AG04450 (cell line): ENCODE measurements around the gene TMEM154. TPM values are rescaled to one million over a fixed set of nuclear protein-coding genes. Genes with fewer than 3 reads are reported as not detected.
A peak's percentile ranks its signal among the peaks of the same experiment; 100 is the strongest.

Source experiments
- CTCF ChIA-PET: fragments of 300-600, 350-600 bp; formaldehyde crosslinking; extraction: SDS; loops from one replicate; lab custom pipeline; 2022; ENCODE audit warnings: antibody characterized with exemption, inconsistent platforms; lab: Charles Lee
- POLR2A ChIA-PET: fragments of 350-600 bp; formaldehyde crosslinking; extraction: SDS; loops from one replicate; lab custom pipeline; 2021; ENCODE audit warnings: antibody characterized with exemption, inconsistent platforms; lab: Yijun Ruan, JAX
- DNase-seq: peaks from one replicate; pipeline ENCODE4 v3.0.0-alpha.2; 2011; ENCODE audit warnings: low read depth, low spot score
- H3K27ac ChIP-seq: one replicate; pipeline ENCODE4 v1.5.1; 2012; ENCODE audit warnings: low read depth, low read length, control low read depth
- H3K27me3 ChIP-seq: one replicate; pipeline ENCODE4 v1.6.0; 2012; ENCODE audit warnings: low read length; ENCODE audit not compliant: control insufficient read depth, insufficient read depth
- H3K4me3 ChIP-seq: 2 replicates; pipeline ENCODE4 v1.5.1; 2011; ENCODE audit warnings: mild to moderate bottlenecking, low read depth, low read length, control low read depth
- H3K9me3 ChIP-seq: 2 replicates; pipeline ENCODE4 v1.5.1; 2012; ENCODE audit warnings: low read length; ENCODE audit not compliant: control insufficient read depth, insufficient read depth
- CTCF ChIP-seq: IDR thresholded peaks from 2 replicates; pipeline ENCODE4 v1.5.1; 2011; ENCODE audit warnings: low read depth, low read length, control low read depth, inconsistent platforms
- polyA plus RNA-seq: library from polyadenylated mRNA; depleted of rRNA; stranded (reverse); fragments of >200 nt; gene quantifications from 2 replicates; pipeline ENCODE4 v1.2.3, GENCODE V29; 2011

The TMEM154 gene
- polyA plus RNA-seq, 1 experiment = 0.63 TPM

- POLR2A ChIA-PET = no interaction called here
- CTCF ChIA-PET = interaction anchor here (1.4 to 16.1 kb wide), 3 partner anchors 11 to 188 kb away, joined by 3 to 270 read pairs (median 84); no protein-coding TSS in a partner anchor
- Histone ChIP-seq H3K4me3 (no peak overlapping the region), H3K27ac (no peak overlapping the region), H3K9me3 (no peaks in the 10 kb centered on the region), H3K27me3 (peaks cover 6% of the 10 kb centered on the region)
- no peak for TF ChIP-seq CTCF
- DNase-seq = no peak
Measured at GRCh38 chr4:152643153-152644035, 36.4 kb downstream of the TMEM154 start.

DNA sequence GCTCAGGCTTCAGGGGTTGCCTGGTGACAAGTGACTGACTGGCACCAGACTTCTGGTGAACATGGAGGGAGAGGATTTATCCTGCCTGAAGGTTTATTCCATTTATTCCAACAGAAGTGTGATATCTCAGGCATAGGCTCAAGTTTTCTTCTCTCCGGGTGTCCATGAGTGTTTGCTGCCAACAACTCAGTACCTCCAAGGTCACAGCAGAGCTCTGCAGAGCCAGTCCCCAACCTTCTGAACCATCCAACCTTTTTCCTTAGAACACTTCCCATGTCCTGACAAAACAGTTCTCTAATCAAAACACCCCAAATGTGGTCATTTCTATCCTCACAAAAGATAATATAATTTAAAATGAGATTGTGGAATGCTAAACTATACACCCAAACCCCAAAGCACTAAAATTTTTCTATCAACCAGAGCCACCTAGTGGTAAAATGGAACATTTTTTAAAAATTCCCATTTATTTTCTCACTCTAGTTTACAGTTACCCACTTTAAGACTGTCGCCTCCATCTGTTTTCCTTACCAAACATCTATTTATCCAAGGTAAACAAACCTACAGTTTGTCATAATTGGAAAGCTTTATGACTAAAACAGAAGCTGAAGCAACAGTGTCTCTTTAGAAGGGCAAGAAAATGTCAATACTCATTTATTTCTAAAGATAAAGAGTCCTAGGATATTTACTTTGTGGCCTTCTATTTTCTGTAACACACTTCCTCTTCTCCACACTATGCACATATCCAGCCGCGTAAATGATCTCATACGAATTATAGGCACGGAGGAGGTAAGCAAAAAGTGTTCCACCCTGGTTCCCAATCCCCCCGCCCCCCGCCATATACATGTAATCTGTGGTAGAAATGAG, 39.5 kb downstream of the TMEM154 start:
- peaks cover 3% of the 10 kb centered on the region for H3K27me3 ChIP-seq
- H3K9me3 ChIP-seq = no peaks in the 10 kb centered on the region
- POLR2A ChIA-PET = no interaction called here
- peak; percentile 59 for TF ChIP-seq CTCF
- no peak overlapping the region for H3K27ac ChIP-seq
- no peak overlapping the region for H3K4me3 ChIP-seq
- CTCF ChIA-PET = interaction anchor here (0.6 to 16.1 kb wide), 37 partner anchors 8 to 487 kb away, joined by 3 to 270 read pairs (median 3); partner anchors contain the start of genes ARFIP1 and TIGD4
- DNase-seq = no peak

DNA sequence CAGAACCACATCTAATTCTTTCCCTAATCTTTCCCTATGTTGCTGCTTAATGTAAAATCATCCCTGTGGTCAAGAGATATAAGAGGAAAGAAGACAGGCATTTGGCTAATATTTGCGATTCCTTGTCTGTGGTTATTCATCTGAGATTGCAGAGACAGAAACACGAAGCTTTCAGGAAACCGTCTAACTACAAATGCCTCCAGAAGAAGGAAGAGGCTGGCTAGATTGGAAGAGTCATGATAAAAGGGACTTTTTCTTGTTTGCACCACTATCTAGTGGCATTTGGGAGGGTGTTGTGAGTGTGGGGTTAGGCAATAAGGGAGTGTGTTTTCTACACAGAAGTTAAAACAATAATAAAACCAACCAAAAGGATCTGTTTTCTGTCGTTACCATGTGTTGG, 43.9 kb downstream of the TMEM154 start:
- Histone ChIP-seq H3K27ac (no peak overlapping the region), H3K27me3 (no peaks in the 10 kb centered on the region), H3K9me3 (no peaks in the 10 kb centered on the region), H3K4me3 (no peak overlapping the region)
- ChIA-PET CTCF (interaction anchor here (0.7 to 16.1 kb wide), 3 partner anchors 136 to 186 kb away, joined by 5 to 270 read pairs (median 84); no protein-coding TSS in a partner anchor), POLR2A (no interaction called here)
- no peak for TF ChIP-seq CTCF
- DNase-seq = no peak

- H3K4me3 ChIP-seq = no peak overlapping the region
- ChIA-PET CTCF (interaction anchor here (16.1 kb wide), 1 partner anchor 134 kb away, joined by 270 read pairs; no protein-coding TSS in a partner anchor), POLR2A (no interaction called here)
- no peaks in the 10 kb centered on the region for H3K9me3 ChIP-seq
- no peak for TF ChIP-seq CTCF
- DNase-seq = no peak
- H3K27ac ChIP-seq = no peak overlapping the region
- H3K27me3 ChIP-seq = no peaks in the 10 kb centered on the region
Measured at GRCh38 chr4:152634110-152634760, 45.6 kb downstream of the TMEM154 start.
